ENCODE measurements around the gene TCF7L1. TPM values are rescaled to one million over a fixed set of nuclear protein-coding genes. Genes with fewer than 3 reads are reported as not detected.

Gene TCF7L1
- total and polyA plus RNA-seq, 2 of the 13 experiments (the other 11 are each of a cell fraction or from before 2014, with no cell fraction given) = 0.04 to 0.15 TPM

- TF ChIP-seq, protein P1, sequence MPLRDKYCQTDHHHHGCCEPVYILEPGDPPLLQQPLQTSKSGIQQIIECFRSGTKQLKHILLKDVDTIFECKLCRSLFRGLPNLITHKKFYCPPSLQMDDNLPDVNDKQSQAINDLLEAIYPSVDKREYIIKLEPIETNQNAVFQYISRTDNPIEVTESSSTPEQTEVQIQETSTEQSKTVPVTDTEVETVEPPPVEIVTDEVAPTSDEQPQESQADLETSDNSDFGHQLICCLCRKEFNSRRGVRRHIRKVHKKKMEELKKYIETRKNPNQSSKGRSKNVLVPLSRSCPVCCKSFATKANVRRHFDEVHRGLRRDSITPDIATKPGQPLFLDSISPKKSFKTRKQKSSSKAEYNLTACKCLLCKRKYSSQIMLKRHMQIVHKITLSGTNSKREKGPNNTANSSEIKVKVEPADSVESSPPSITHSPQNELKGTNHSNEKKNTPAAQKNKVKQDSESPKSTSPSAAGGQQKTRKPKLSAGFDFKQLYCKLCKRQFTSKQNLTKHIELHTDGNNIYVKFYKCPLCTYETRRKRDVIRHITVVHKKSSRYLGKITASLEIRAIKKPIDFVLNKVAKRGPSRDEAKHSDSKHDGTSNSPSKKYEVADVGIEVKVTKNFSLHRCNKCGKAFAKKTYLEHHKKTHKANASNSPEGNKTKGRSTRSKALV (CRISPR knock-in tag; IDR thresholded peaks at IDR 0.05) = peak; percentile 11; the same call in 1 of the 2 replicates
Measured at GRCh38 chr2:85307527-85307897, 174.3 kb downstream of the TCF7L1 start (continued).

DNA sequence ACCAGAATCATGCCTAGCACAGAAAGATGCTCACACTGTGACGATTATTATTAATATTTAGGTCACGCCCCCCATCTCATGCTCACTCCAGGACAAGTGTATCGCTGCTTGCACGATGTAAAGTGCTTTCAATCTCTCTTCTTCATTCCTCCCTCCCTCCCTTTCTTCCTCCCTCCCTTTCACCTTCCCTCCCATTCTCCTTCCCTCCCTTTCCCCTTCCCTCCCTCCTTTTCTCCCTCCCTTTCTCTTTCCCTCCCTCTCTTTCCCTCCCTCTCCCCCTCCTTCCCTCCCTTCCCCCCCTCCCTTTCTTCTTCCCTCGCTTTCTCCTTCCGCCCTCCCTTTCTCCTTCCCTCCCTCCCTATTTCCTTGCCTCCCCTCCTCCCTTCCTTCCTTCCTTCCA, 175.0 kb downstream of the TCF7L1 start:
- peak overlapping the region in 2 of 3 experiments; percentile 37 to 70; a peak in 2 of 6 replicates for H3K4me3 ChIP-seq (replicated peaks in 1 of 3; ENCODE audit: insufficient read depth in 1 of 3, low read depth in 2 of 3, low read length in 3 of 3)
- in situ Hi-C loops (cut with HindIII; ENCODE audit: extremely low pct_ligation_motif_present, low pct_unique_long_range_greater_than_20kb) (no loop called here), intact Hi-C loops (cut with micrococcal nuclease; ENCODE audit: unreplicated experiment) (loop anchor here (2.0 to 10.0 kb wide), 2 partner anchors 17 to 383 kb away; no protein-coding TSS in a partner anchor)
- H3K9ac ChIP-seq (ENCODE audit: insufficient read depth, low read depth, low read length) = 0 out of 2 replicates have a peak overlapping the region, but pooled peaks have one; percentile 76
- peaks cover 82% of the 10 kb centered on the region for H3K4me1 ChIP-seq (ENCODE audit: insufficient read depth, low read length)
- H3K79me2 ChIP-seq (ENCODE audit: insufficient read depth, low read length) = no peaks in the 10 kb centered on the region
- 83% methylated on average over 6 of the region's 6 CpGs for WGBS (ENCODE audit: low lambda C conversion rate)
- H2AFZ ChIP-seq (ENCODE audit: low read length) = no peak overlapping the region
- BruUV-seq (replicated peaks) = no TSS peak
- H3K27ac ChIP-seq (ENCODE audit: extremely low read length, insufficient read depth, low read length) = no peak overlapping the region
- DNase-seq (ENCODE audit: low spot score) (no peak), ATAC-seq (no peak), FAIRE-seq (no peak)
- no peaks in the 10 kb centered on the region for H3K9me3 ChIP-seq (ENCODE audit: low read length)
- peak overlapping the region; percentile 96 for H3K4me2 ChIP-seq (ENCODE audit: low read depth, low read length)
- H4K20me1 ChIP-seq (ENCODE audit: insufficient read depth, low read length) = no peaks in the 10 kb centered on the region
- ChIA-PET CTCF (ENCODE audit: low intra/inter-chr PET ratio, low total read pairs) (no interaction called here), POLR2A (interaction anchor here (1.0 to 3.0 kb wide), 9 partner anchors 11 to 362 kb away, joined by 3 to 33 read pairs (median 23); partner anchors contain the start of genes ELMOD3, MAT2A, RETSAT and RNF181)
- no peaks in the 10 kb centered on the region for H3K36me3 ChIP-seq (replicated peaks in 1 of 2; ENCODE audit: control insufficient read depth in 1 of 2, insufficient read depth in 2 of 2, low read length in 2 of 2)
- H3K27me3 ChIP-seq (ENCODE audit: control insufficient read depth in 1 of 2, insufficient read depth in 2 of 2, low read length in 2 of 2) = no peaks in the 10 kb centered on the region
- TF ChIP-seq ZNF746 (CRISPR knock-in tag; IDR thresholded peaks at IDR 0.05) (0 out of 2 replicates have a peak, but pooled peaks have one; percentile 52), TCF12 (IDR thresholded peaks at IDR 0.05) (no peak), TCF12 (CRISPR knock-in tag; IDR thresholded peaks at IDR 0.05) (no peak), PCBP1 (IDR thresholded peaks at IDR 0.05; ENCODE audit: borderline replicate concordance, low read depth, low read length) (0 out of 2 replicates have a peak, but pooled peaks have one; percentile 63), SMAD9 (CRISPR knock-in tag; IDR thresholded peaks at IDR 0.05) (no peak), ZNF512 (CRISPR knock-in tag; IDR thresholded peaks at IDR 0.05) (0 out of 2 replicates have a peak, but pooled peaks have one; percentile 42), ZNF234 (CRISPR knock-in tag; conservative IDR thresholded peaks at IDR 0.05) (no peak), MAX (IDR thresholded peaks at IDR 0.05) (0 out of 2 replicates have a peak, but pooled peaks have one; percentile 9), NAIF1 (CRISPR knock-in tag; IDR thresholded peaks at IDR 0.05; ENCODE audit: borderline replicate concordance) (no peak), SMC3 (IDR thresholded peaks at IDR 0.05; ENCODE audit: low read length) (no peak), FOXC1 (CRISPR knock-in tag; IDR thresholded peaks at IDR 0.05; ENCODE audit: borderline replicate concordance) (no peak), PCBP2 (optimal IDR thresholded peaks at IDR 0.05; ENCODE audit: low read depth, low read length, poor library complexity, severe bottlenecking) (peak; percentile 97), ZNF225 (CRISPR knock-in tag; IDR thresholded peaks at IDR 0.05) (no peak), RFXANK (CRISPR knock-in tag; IDR thresholded peaks at IDR 0.05) (no peak), HDAC1 (CRISPR knock-in tag; IDR thresholded peaks at IDR 0.05) (no peak)
- TF ChIP-seq, protein P2, sequence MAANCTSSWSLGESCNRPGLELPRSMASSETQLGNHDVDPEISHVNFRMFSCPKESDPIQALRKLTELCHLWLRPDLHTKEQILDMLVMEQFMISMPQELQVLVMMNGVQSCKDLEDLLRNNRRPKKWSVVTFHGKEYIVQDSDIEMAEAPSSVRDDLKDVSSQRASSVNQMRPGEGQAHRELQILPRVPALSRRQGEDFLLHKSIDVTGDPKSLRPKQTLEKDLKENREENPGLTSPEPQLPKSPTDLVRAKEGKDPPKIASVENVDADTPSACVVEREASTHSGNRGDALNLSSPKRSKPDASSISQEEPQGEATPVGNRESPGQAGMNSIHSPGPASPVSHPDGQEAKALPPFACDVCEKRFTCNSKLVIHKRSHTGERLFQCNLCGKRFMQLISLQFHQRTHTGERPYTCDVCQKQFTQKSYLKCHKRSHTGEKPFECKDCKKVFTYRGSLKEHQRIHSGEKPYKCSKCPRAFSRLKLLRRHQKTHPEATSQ (CRISPR knock-in tag; IDR thresholded peaks at IDR 0.05; ENCODE audit: borderline replicate concordance) = no peak
- TF ChIP-seq, protein P3, sequence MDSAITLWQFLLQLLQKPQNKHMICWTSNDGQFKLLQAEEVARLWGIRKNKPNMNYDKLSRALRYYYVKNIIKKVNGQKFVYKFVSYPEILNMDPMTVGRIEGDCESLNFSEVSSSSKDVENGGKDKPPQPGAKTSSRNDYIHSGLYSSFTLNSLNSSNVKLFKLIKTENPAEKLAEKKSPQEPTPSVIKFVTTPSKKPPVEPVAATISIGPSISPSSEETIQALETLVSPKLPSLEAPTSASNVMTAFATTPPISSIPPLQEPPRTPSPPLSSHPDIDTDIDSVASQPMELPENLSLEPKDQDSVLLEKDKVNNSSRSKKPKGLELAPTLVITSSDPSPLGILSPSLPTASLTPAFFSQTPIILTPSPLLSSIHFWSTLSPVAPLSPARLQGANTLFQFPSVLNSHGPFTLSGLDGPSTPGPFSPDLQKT (CRISPR knock-in tag; IDR thresholded peaks at IDR 0.05; ENCODE audit: borderline replicate concordance) = no peak

Data from HepG2 (cell line).